VCaP (cell line): ENCODE data around the gene BICRAL.
"Not testable (repeated sequence)": the region's sequence is repeated elsewhere in the genome, so short reads cannot be mapped to it uniquely, and the experiment has no call there.

ENCODE experiments used
- H3K27ac ChIP-seq: fragments of 450-650 bp; 2 replicates; pipeline ENCODE4 v1.5.1; 2017
- CTCF ChIP-seq: fragments of 450-650 bp; conservative IDR thresholded peaks from 2 replicates; pipeline ENCODE4 v1.5.1; 2017; ENCODE audit warnings: mild to moderate bottlenecking, moderate library complexity

Gene BICRAL

GRCh38 chr6:42781796-42782688 lies at the start of gene BICRAL:
TSS of gene BICRAL (plus strand) at chr6:42782052. CDS start at chr6:42822023, 39,971 bp downstream.
- peak within 1 kb of the TSS; percentile 99 for H3K27ac ChIP-seq
- TF ChIP-seq CTCF = no peak

DNA sequence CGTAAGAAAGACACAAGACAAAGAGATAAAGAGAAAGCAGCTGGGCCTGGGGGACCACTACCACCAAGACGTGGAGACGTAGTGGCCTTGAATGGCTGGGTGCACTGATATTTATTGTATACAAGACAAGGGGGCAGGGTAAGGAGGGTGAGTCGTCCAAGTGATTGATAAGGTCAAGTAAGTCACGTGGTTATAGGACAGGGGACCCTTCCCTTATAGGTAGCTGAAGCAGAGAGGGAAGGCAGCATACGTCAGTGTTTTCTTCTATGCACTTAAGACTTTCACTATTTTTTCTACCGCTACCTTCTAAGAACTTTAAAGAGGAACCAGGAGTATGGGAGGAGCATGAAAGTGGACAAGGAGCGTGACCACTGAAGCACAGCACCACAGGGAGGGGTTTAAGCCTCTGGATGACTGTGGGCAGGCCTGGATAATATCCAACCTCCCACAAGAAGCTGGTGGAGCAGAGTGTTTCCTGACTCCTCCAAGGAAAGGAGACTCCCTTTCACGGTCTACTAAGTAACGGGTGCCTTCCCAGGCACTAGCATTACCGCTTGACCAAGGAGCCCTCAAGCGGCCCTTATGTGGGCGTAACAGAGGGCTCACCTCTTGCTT lies 47.9 kb upstream of the BICRAL start:
- H3K27ac ChIP-seq = not testable (repeated sequence)

GRCh38 chr6:42735976-42736375 lies 45.9 kb upstream of the BICRAL start:
- H3K27ac ChIP-seq = no peak overlapping the region
- no peak for TF ChIP-seq CTCF

- no peak overlapping the region for H3K27ac ChIP-seq
Measured at GRCh38 chr6:42740725-42741124, 41.1 kb upstream of the BICRAL start.

GRCh38 chr6:42742116-42742894 lies 39.5 kb upstream of the BICRAL start:
- TF ChIP-seq CTCF = no peak
- H3K27ac ChIP-seq = no peak overlapping the region

More at GRCh38 chr6:42740725-42741124, 41.1 kb upstream of the BICRAL start:
- TF ChIP-seq CTCF = no peak

DNA sequence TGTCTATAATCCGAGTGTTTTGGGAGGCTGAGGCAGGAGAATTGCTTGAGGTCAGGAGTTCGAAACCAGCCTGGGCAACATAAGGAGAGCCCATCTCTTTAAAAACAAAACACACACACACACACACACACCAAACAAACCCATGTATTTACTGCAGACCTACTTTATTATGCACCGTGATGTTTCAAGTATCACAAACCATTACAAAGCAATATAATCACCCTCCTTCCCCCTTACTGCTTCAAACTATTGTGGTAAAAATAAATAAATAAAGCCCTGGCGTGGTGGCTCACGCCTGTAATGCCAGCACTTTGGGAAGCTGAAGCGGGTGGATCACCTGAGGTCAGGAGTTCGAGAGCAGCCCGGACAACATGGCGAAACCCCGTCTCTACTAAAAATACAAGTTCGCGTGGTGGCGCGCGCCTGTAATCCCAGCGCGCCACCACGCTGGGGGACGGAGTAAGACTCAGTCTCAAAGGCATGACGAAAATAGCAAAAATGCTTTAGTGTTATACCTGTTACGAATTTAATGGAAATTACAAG lies 37.4 kb upstream of the BICRAL start:
- no peak for TF ChIP-seq CTCF
- H3K27ac ChIP-seq = no peak overlapping the region

DNA sequence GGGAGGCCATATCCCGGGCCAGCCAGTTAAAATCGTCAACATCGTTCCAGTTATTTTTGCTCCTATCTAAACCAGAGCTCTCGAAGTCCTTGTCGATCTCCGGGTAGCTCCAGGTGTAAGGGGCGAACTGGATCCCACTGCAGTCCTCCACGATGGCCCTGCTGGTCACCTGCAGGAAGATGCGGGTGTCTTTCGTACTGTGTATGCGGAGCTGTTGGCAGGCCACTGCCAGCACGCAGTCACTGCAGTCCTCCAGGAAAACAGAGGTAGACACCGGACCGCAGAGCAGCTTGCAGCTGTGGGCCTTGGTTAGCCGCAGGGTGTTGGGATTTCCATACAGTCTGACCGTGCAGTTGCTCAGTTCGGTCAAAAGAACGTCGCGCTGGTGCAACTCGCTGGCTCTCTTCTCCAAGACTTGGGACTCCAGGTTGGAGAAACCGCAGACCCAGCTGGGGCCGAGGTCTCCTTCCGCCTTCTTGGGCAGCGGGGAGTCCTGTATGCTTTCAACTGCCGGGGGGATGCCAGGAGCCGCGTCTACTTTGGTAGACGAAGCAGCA lies 36.7 kb upstream of the BICRAL start:
- no peak for TF ChIP-seq CTCF
- H3K27ac ChIP-seq = peak overlapping the region; percentile 91
